GM19025 (cell line): ENCODE data around the gene SH3RF3.

ENCODE experiments used
- ATAC-seq: cut with Tn5 transposase; IDR thresholded peaks from one replicate; pipeline ENCODE4 v1.9.1; 2021; ENCODE audit warnings: mild to moderate bottlenecking, low read depth, moderate library complexity; ENCODE audit not compliant: unreplicated experiment

The SH3RF3 gene

GRCh38 chr2:109128616-109129355 is at the start of gene SH3RF3:
SH3RF3 (plus strand) TSS chr2:109129205.
- no peak for ATAC-seq

GRCh38 chr2:109079590-109079989 is 49.4 kb upstream of the SH3RF3 start:
- ATAC-seq = no peak

GRCh38 chr2:109080109-109080508 is 48.9 kb upstream of the SH3RF3 start:
- ATAC-seq = no peak

- ATAC-seq = no peak
Observed at GRCh38 chr2:109080757-109081156, 48.2 kb upstream of the SH3RF3 start.

GRCh38 chr2:109081374-109081773 is 47.6 kb upstream of the SH3RF3 start:
- ATAC-seq = no peak

GRCh38 chr2:109083771-109084170 is 45.2 kb upstream of the SH3RF3 start:
- no peak for ATAC-seq

GRCh38 chr2:109084341-109084740 is 44.7 kb upstream of the SH3RF3 start:
- ATAC-seq = no peak

- no peak for ATAC-seq
Observed at GRCh38 chr2:109085912-109086742, 42.9 kb upstream of the SH3RF3 start.

GRCh38 chr2:109086743-109087020 is 42.3 kb upstream of the SH3RF3 start:
- no peak for ATAC-seq

GRCh38 chr2:109087055-109087663 is 41.8 kb upstream of the SH3RF3 start:
- ATAC-seq = no peak

- no peak for ATAC-seq
Observed at GRCh38 chr2:109089602-109090300, 39.3 kb upstream of the SH3RF3 start.

- ATAC-seq = no peak
Observed at GRCh38 chr2:109091526-109091925, 37.5 kb upstream of the SH3RF3 start.

GRCh38 chr2:109094144-109094543 is 34.9 kb upstream of the SH3RF3 start:
- no peak for ATAC-seq

GRCh38 chr2:109098251-109098920 is 30.6 kb upstream of the SH3RF3 start:
- ATAC-seq = no peak

- ATAC-seq = no peak
Observed at GRCh38 chr2:109098921-109099273, 30.1 kb upstream of the SH3RF3 start.

GRCh38 chr2:109102588-109103233 is 26.3 kb upstream of the SH3RF3 start:
- ATAC-seq = no peak

GRCh38 chr2:109105113-109105512 is 23.9 kb upstream of the SH3RF3 start:
- no peak for ATAC-seq

- ATAC-seq = no peak
Observed at GRCh38 chr2:109108740-109109139, 20.3 kb upstream of the SH3RF3 start.

GRCh38 chr2:109109342-109109741 is 19.7 kb upstream of the SH3RF3 start:
- no peak for ATAC-seq

GRCh38 chr2:109110170-109110569 is 18.8 kb upstream of the SH3RF3 start:
- no peak for ATAC-seq
